GM12865 (cell line): ENCODE measurements around the gene DLX4.

Experiments
- DNase-seq: peaks from one replicate; pipeline ENCODE4 v3.0.0; 2010; ENCODE audit warnings: low read depth
- H3K4me3 ChIP-seq: 2 replicates; pipeline ENCODE4 v1.5.1; 2011; ENCODE audit warnings: mild to moderate bottlenecking, low read depth, low read length, control low read depth
- CTCF ChIP-seq: IDR thresholded peaks from 2 replicates; pipeline ENCODE4 v1.5.1; 2011; ENCODE audit warnings: low read length, control low read depth, low read depth, inconsistent platforms; ENCODE audit not compliant: insufficient read depth; ENCODE audit errors: missing control alignments

DLX4 gene

GRCh38 chr17:49952912-49953497, 16.0 kb upstream of the DLX4 start:
- TF ChIP-seq CTCF = no peak
- no peak overlapping the region for H3K4me3 ChIP-seq
- DNase-seq = no peak

GRCh38 chr17:49955157-49955556, 13.8 kb upstream of the DLX4 start:
- no peak for TF ChIP-seq CTCF
- no peak overlapping the region for H3K4me3 ChIP-seq
- DNase-seq = no peak

- no peak for TF ChIP-seq CTCF
- H3K4me3 ChIP-seq = no peak overlapping the region
- no peak for DNase-seq
These were observed 12.2 kb upstream of the DLX4 start for GRCh38 chr17:49956780-49957179.

GRCh38 chr17:49957350-49957749, 11.6 kb upstream of the DLX4 start:
- TF ChIP-seq CTCF = no peak
- DNase-seq = no peak
- no peak overlapping the region for H3K4me3 ChIP-seq

- no peak for TF ChIP-seq CTCF
- DNase-seq = no peak
- no peak overlapping the region for H3K4me3 ChIP-seq
These were observed 10.3 kb upstream of the DLX4 start for GRCh38 chr17:49958723-49959122.

- no peak for TF ChIP-seq CTCF
- no peak for DNase-seq
- no peak overlapping the region for H3K4me3 ChIP-seq
These were observed 9.6 kb upstream of the DLX4 start for GRCh38 chr17:49959183-49959935.
